Breast epithelium (tissue), 3 donors: Measurements from ENCODE around the gene TMEM266.

Experiments used
- CTCF ChIP-seq, 3 donors: fragments of 450-650 bp; IDR thresholded peaks; one replicate each; pipeline ENCODE4 v1.5.1; 2016 to 2017; ENCODE audit warnings: antibody characterized with exemption in 3 of 3, mild to moderate bottlenecking in 3 of 3, moderate library complexity in 3 of 3
- POLR2A ChIP-seq: fragments of 450-650 bp; IDR thresholded peaks from one replicate; pipeline ENCODE4 v1.6.1; 2016; ENCODE audit warnings: antibody characterized with exemption, mild to moderate bottlenecking, moderate library complexity
- POLR2AphosphoS5 ChIP-seq, 3 donors: sonication (generic); formaldehyde crosslinking; IDR thresholded peaks; one replicate each; pipeline ENCODE4 v1.6.1; 2017; ENCODE audit warnings: antibody characterized with exemption in 3 of 3

- TF ChIP-seq CTCF (IDR thresholded peaks at IDR 0.05) (no peak), POLR2A (no peak), POLR2AphosphoS5 (IDR thresholded peaks at IDR 0.05) (no peak)
These were observed 56.5 kb downstream of the TMEM266 start for GRCh38 chr15:76116138-76116885.
